BJ (cell line): ENCODE data around the gene PRR16. TPM values are rescaled to one million over a fixed set of nuclear protein-coding genes. Genes with fewer than 3 reads are reported as not detected.

ENCODE experiments used
- CTCF ChIA-PET: fragments of 350-600 bp; formaldehyde crosslinking; extraction: SDS; loops from one replicate; lab custom pipeline; 2021; ENCODE audit warnings: antibody characterized with exemption, inconsistent platforms; lab: Yijun Ruan, JAX
- POLR2A ChIA-PET: fragments of 300-600 bp; sonication (Branson Sonifier 250); formaldehyde crosslinking; extraction: SDS; loops from one replicate; lab custom pipeline; 2021; ENCODE audit warnings: antibody characterized with exemption; lab: Charles Lee
- DNase-seq: peaks from one replicate; pipeline ENCODE4 v3.0.0-alpha.2; 2011; ENCODE audit warnings: low read depth
- H3K27me3 ChIP-seq: 2 replicates; pipeline ENCODE4 v1.6.0; 2011; ENCODE audit warnings: low read length; ENCODE audit not compliant: control insufficient read depth, insufficient read depth
- H3K36me3 ChIP-seq: 2 replicates; pipeline ENCODE4 v1.5.1; 2011; ENCODE audit warnings: low read length; ENCODE audit not compliant: control insufficient read depth, insufficient read depth
- H3K4me3 ChIP-seq: 2 replicates; pipeline ENCODE4 v1.5.1; 2011; ENCODE audit warnings: low read depth, mild to moderate bottlenecking, control low read depth, low read length
- polyA plus RNA-seq: library from polyadenylated mRNA; depleted of rRNA; stranded (reverse); fragments of >200 nt; gene quantifications from 2 replicates; pipeline ENCODE4 v1.2.3, GENCODE V29; 2011
- TF ChIP-seq, protein P1 (sequence below): IDR thresholded peaks from 2 replicates; pipeline ENCODE4 v1.5.1; 2011; ENCODE audit warnings: low read depth, mild to moderate bottlenecking, control low read depth, inconsistent platforms, low read length, moderate library complexity; ENCODE audit not compliant: insufficient read depth

Gene PRR16
- polyA plus RNA-seq, 1 experiment: 48.7 TPM

DNA sequence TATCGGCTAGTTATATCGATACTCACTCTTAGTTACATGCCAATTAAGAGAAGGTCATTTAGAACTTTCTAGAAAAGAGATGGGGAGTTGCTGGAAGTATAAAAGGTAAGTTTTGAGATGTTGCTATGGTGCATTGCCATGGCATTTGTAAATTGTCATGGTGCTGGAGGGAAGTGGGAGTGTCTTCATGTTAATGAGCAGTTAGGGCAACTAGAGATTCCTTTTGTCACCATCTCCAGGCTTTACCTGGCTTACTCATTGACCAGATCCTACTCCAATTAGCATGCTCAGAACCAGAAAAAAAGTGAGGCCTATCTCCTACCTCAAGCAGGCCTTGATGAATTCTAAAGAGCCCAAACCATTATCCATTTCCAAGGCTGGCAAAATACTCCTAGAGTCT lies 82.8 kb downstream of the PRR16 start:
- POLR2A ChIA-PET: no interaction called here
- Histone ChIP-seq H3K4me3 (no peak overlapping the region), H3K36me3 (no peaks in the 10 kb centered on the region), H3K27me3 (no peaks in the 10 kb centered on the region)
- CTCF ChIA-PET: no interaction called here
- DNase-seq: no peak
- TF ChIP-seq, protein P1, sequence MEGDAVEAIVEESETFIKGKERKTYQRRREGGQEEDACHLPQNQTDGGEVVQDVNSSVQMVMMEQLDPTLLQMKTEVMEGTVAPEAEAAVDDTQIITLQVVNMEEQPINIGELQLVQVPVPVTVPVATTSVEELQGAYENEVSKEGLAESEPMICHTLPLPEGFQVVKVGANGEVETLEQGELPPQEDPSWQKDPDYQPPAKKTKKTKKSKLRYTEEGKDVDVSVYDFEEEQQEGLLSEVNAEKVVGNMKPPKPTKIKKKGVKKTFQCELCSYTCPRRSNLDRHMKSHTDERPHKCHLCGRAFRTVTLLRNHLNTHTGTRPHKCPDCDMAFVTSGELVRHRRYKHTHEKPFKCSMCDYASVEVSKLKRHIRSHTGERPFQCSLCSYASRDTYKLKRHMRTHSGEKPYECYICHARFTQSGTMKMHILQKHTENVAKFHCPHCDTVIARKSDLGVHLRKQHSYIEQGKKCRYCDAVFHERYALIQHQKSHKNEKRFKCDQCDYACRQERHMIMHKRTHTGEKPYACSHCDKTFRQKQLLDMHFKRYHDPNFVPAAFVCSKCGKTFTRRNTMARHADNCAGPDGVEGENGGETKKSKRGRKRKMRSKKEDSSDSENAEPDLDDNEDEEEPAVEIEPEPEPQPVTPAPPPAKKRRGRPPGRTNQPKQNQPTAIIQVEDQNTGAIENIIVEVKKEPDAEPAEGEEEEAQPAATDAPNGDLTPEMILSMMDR: no peak

DNA sequence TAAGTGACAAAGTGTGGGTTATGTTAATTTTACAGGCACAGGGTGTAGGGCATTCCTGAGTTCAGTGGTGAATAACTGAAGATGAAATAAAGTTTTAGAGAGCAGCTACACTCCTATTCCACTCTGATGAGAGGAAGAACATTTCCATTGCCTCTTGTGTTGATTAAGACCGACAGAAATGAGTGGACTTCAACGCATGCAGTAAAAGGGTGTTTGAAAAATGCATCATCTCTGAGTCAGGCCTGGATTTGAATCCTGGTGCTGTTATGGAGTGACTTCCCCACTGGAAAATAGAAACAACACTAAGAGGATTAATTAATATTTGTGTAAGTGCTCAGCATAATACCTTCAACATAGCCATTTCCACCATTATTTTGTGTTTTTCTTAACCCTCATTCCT lies 86.3 kb downstream of the PRR16 start:
- H3K4me3 ChIP-seq: no peak overlapping the region
- CTCF ChIA-PET: no interaction called here
- TF ChIP-seq, protein P1: no peak
- peak; percentile 11 for DNase-seq
- no peaks in the 10 kb centered on the region for H3K36me3 ChIP-seq
- POLR2A ChIA-PET: no interaction called here
- no peaks in the 10 kb centered on the region for H3K27me3 ChIP-seq

DNA sequence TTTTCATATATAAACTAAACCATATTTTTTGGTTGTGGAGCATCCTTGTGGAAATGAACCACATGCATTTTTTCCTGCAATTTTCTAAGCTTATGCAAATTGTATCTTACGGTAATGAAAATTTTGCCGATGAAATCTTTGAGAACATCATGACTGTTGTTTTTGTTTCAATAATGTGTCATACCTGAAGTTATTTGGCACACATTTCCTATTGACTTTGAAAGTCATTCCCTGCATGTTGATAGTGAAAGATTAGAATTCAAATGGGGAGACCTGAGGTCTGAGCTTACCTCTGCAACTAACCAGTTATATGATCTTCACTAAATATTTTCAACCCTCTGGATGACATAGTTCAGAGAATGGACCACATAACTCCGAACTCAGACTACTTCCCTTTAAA lies 88.5 kb downstream of the PRR16 start:
- no peak for DNase-seq
- H3K4me3 ChIP-seq: no peak overlapping the region

DNA sequence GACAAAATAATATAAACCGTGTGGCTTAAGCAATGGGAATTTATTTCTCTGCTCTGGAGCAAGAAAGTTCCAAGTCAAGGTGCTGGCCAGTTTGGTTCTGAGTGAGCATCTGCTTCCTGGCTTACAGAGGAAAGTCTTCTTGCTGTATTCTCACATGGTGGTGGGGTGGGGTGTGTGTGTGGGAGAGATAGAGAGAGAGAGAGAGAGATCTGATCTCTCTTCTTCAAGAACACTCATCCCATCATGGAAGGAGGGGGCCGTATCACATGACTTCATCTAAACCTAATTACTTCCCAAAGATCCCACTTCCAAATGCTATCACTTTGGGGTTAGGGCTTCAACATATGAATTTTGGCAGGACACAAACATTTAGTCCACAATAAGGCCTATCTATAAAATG lies 91.2 kb downstream of the PRR16 start:
- no peak for DNase-seq
- TF ChIP-seq, protein P1: no peak
- Histone ChIP-seq H3K4me3 (no peak overlapping the region), H3K27me3 (no peaks in the 10 kb centered on the region), H3K36me3 (no peaks in the 10 kb centered on the region)
- ChIA-PET CTCF (interaction anchor here (0.7 kb wide), 1 partner anchor 27 kb away, joined by 3 read pairs; no protein-coding TSS in a partner anchor), POLR2A (no interaction called here)

More for the DNA sequence above, 88.5 kb downstream of the PRR16 start:
- TF ChIP-seq, protein P1: no peak
- CTCF ChIA-PET: no interaction called here
- H3K27me3 ChIP-seq: no peaks in the 10 kb centered on the region
- no peaks in the 10 kb centered on the region for H3K36me3 ChIP-seq
- POLR2A ChIA-PET: no interaction called here

DNA sequence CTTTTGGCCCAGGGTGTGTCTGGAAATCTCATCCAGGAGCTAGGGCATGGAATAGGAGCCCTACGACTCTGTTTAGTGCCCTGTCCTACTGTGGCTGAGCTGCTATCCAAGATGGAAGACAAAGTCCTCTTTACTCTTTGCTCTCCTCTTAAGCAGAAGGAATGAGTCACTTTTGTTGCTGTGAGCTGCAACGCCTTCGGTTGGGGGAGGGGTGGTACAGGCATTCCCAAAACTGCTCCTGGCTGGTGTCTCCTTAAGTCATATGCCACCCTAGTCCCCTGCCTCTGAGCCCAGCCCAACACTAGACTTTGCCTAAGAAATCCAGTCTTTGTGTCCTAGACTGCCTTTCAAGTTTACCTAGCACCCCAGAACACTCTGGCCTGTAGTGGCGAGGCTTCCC lies 99.9 kb downstream of the PRR16 start:
- no peak for DNase-seq
- TF ChIP-seq, protein P1: no peak
- Histone ChIP-seq H3K27me3 (no peaks in the 10 kb centered on the region), H3K36me3 (no peaks in the 10 kb centered on the region), H3K4me3 (no peak overlapping the region)
- ChIA-PET CTCF (interaction anchor here (0.5 kb wide), 1 partner anchor 79 kb away, joined by 4 read pairs; no protein-coding TSS in a partner anchor), POLR2A (no interaction called here)
